Stimulated activated naive CD8-positive, alpha-beta T cell treated with anti-CD3 and anti-CD28 coated beads, Interleukin-15, amount 100 ng/mL, for 72 hours (primary cell): ENCODE measurements around the gene PIP5K1B.

ENCODE experiments used
- ATAC-seq: fragments of 150-1000 bp; cut with Tn5 transposase; 2 replicates; pipeline ENCODE4 v1.10.0; 2021; ENCODE audit warnings: mild to moderate bottlenecking, moderate library complexity
- DNase-seq, 2 donors: peaks; one replicate each; pipeline ENCODE4 v3.0.0; 2021 to 2022
- H3K27ac Mint-ChIP-seq, 2 donors: one replicate each; pipeline ENCODE4 v1.8.0; 2022; ENCODE audit warnings: mild to moderate bottlenecking in 2 of 2, mixed read lengths in 2 of 2, moderate library complexity in 2 of 2
- H3K27me3 Mint-ChIP-seq: one replicate; pipeline ENCODE4 v1.8.0; 2022; ENCODE audit warnings: mixed read lengths
- H3K4me1 Mint-ChIP-seq: one replicate; pipeline ENCODE4 v1.8.0; 2022; ENCODE audit warnings: mild to moderate bottlenecking, mixed read lengths
- H3K4me3 Mint-ChIP-seq, 2 donors: one replicate each; pipeline ENCODE4 v1.8.0; 2022; ENCODE audit warnings: mild to moderate bottlenecking in 2 of 2, mixed read lengths in 2 of 2, moderate library complexity in 1 of 2
- H3K9me3 Mint-ChIP-seq, 2 donors: one replicate each; pipeline ENCODE4 v1.8.0; 2022; ENCODE audit warnings: mixed read lengths in 2 of 2

Gene PIP5K1B

DNA sequence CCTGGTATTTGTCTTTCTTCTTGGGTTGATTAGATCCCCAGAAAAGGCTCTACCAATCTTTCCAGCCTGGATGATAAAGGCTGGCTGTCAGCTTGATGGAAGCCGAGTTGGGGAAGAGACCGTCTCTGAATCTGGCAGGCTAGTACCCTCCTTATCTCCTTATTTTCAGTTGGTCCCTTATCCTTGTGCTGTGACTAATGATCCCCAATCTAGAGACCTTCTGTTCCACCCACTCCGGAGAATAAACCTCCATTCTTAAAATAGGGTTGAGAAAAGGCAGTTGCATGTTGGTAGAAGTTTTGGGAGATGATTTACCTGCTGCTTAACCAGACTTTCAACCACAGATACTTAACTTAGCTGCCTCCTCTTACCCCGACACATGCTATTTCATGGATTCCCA, 256.5 kb downstream of the PIP5K1B start:
- Mint-ChIP-seq H3K27ac (no peak overlapping the region), H3K27me3 (peaks cover 29% of the 10 kb centered on the region), H3K9me3 (peaks cover 0 to 5% of the 10 kb centered on the region in 2 donors), H3K4me1 (no peaks in the 10 kb centered on the region), H3K4me3 (no peak overlapping the region)
- no peak for DNase-seq
- ATAC-seq = no peak

DNA sequence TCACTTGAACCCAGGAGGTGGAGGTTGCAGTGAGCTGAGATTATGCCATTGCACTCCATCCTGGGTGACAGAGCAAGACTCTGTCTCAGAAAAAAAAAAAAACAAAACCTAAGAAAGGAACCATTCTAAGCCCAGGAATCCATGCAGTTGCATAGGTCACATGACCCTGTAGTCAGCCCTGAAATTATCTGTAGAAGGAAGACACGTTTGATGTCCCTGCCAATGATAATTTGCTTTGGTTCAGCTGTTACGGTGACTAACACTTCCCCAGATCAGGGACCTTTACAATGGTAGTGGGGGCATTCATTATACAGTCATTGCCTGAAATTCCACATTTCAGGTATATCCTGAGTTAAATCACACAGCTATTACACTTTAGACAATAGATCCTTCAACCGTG, 258.4 kb downstream of the PIP5K1B start:
- Mint-ChIP-seq H3K27me3 (peaks cover 38% of the 10 kb centered on the region), H3K4me1 (no peaks in the 10 kb centered on the region), H3K4me3 (no peak overlapping the region), H3K27ac (no peak overlapping the region), H3K9me3 (no peaks in the 10 kb centered on the region)
- ATAC-seq (no peak), DNase-seq (no peak)

DNA sequence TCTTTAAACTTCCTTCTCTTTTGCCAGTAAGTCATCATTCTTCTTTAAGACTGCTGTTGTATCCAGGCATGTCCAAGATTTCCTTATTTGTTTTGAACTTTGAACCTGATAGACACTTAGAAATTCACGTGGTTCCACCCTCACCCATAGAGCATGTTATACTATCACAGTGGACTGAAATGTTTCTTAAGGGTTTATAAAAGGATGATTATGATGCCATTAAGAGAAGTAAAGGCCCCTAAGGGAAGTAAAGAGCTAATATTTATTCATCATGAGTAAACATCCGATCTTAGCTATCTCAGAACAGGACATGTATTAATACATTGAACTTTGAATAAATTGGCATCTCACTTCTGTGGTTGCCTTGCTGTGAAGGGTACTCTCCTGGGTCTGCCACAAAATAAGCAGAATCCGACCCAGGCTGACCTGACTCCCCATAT, 259.1 kb downstream of the PIP5K1B start:
- Mint-ChIP-seq H3K4me1 (no peaks in the 10 kb centered on the region), H3K4me3 (no peak overlapping the region), H3K9me3 (no peaks in the 10 kb centered on the region), H3K27me3 (peaks cover 38% of the 10 kb centered on the region), H3K27ac (no peak overlapping the region)
- no peak for DNase-seq
- no peak for ATAC-seq

DNA sequence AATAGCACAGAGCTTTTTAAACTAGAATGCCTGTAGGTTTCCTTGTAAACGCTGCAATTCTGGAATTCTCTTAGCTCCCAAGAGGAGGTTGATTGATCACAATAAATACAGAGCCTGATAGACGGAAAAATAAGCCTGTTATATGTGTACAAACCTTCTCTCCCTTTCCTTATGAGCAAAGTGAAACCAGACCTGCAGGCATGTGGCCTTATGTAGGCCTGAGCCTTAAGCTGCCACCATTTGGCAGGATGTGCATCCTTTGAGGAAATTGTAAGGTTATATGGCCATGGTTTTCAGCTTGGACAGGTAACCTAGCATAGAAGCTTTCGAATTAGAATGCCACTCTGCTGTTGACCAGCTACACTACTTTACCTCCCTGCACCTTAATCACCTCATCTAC, 259.7 kb downstream of the PIP5K1B start:
- Mint-ChIP-seq H3K4me1 (no peaks in the 10 kb centered on the region), H3K27ac (no peak overlapping the region), H3K27me3 (peaks cover 31% of the 10 kb centered on the region), H3K4me3 (no peak overlapping the region), H3K9me3 (no peaks in the 10 kb centered on the region)
- DNase-seq = no peak
- ATAC-seq = no peak

DNA sequence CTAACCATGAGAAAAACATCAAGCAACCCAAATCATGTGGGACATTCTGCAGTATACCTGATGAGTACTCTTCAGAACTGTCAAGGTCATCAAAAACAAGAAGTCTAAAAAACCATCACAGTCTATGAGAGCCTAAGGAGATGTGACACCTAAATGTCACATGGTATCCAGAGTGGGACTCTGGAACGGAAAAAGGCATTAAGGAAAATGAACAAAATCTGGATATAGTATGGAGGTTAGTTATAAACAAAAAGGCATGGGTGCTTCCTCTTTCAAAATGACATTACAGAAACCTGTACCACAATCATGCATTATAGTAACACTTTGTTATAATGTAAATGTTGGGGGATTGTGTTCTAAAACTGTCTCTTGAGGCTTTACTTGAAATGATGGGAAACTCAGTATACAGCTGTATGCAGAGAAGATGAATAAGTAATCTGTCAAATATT, 261.5 kb downstream of the PIP5K1B start:
- Mint-ChIP-seq H3K4me1 (peaks cover 3% of the 10 kb centered on the region), H3K27ac (no peak overlapping the region), H3K27me3 (peaks cover 15% of the 10 kb centered on the region), H3K4me3 (no peak overlapping the region), H3K9me3 (no peaks in the 10 kb centered on the region)
- DNase-seq = no peak
- ATAC-seq = no peak

DNA sequence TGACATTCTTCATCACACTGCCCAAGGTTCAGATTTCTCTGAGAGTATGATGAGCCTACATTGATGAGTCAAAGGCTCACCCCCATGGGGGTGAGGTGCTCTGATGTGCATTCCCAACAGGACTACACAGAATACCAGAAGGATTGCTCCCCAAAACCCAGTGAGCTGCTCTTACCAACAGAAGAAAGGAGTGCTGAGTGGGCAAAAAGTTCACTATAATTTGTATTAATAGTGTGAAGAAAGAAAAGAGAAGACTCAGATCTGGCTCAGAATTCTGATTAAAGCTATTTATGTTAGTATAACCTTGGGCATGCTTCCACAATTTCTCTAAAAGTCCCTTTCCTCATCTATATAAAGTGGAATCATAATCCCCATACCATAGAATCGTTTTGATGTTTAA, 262.8 kb downstream of the PIP5K1B start:
- peaks cover 9% of the 10 kb centered on the region for H3K4me1 Mint-ChIP-seq
- DNase-seq = no peak
- no peak for ATAC-seq
- no peak overlapping the region for H3K4me3 Mint-ChIP-seq
- H3K27ac Mint-ChIP-seq = no peak overlapping the region
- peaks cover 9% of the 10 kb centered on the region for H3K27me3 Mint-ChIP-seq
- no peaks in the 10 kb centered on the region for H3K9me3 Mint-ChIP-seq

DNA sequence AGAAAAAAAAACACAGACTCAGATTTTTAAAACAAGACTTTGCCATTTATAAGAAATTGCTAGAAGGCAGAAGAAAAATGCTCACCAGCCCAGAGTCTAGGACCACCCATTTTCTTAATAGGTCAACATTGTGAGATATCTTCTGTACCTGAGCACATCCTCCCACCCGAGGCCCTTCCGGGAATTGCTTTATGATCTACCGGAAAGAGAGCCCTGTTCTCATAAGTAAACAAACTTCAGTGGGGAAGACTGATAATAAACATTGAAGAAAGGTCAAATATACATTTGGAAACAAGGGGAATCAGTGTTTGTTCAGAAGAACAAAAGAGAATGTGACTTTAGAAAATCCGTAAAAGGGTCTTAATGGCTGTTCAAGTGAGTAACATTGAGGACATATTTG, 264.5 kb downstream of the PIP5K1B start:
- H3K27ac Mint-ChIP-seq = no peak overlapping the region
- no peaks in the 10 kb centered on the region for H3K9me3 Mint-ChIP-seq
- H3K27me3 Mint-ChIP-seq = peaks cover 9% of the 10 kb centered on the region
- ATAC-seq = no peak
- no peak for DNase-seq
- no peak overlapping the region for H3K4me3 Mint-ChIP-seq
- H3K4me1 Mint-ChIP-seq = peaks cover 21% of the 10 kb centered on the region

DNA sequence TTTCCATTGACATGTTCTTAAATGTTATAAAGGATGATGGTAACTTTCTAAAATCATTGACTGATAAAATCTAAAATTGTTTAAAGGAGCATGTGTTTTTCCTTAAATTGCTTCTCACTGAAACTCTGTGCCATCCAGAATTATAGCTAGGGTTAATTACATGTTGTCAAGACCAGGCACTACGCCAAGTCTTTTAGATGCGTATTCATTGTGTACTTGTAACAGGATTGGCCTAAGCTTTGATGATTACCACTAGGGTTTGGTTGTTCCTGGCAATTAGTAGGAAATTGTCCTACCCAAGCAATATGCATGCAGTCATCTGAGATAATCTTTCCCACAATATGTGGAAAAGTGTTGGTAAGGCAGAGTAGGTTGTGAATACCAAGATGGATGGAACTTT, 265.1 kb downstream of the PIP5K1B start:
- no peak for ATAC-seq
- H3K9me3 Mint-ChIP-seq = no peaks in the 10 kb centered on the region
- no peak overlapping the region for H3K27ac Mint-ChIP-seq
- H3K4me1 Mint-ChIP-seq = peaks cover 21% of the 10 kb centered on the region
- H3K27me3 Mint-ChIP-seq = peaks cover 9% of the 10 kb centered on the region
- DNase-seq = no peak
- H3K4me3 Mint-ChIP-seq = no peak overlapping the region

DNA sequence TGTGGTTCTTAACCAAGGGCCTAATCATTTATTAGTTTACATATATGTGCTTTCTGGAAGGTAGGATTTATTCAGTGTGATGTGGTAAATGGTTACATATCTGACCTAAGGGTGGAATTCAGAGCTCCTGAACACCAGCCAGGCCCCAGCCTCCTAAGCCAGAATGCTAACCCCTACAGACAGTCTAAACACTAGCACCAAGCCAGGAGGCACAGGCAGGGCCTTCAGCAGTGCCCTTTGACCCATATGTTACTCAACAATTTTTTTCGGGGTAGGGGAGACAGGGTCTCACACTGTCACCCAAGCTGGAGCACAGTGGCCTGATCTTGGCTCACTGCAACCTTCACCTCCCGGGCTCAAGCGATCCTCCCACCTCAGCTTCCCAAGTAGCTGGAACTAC, 268.6 kb downstream of the PIP5K1B start:
- Mint-ChIP-seq H3K4me1 (peaks cover 21% of the 10 kb centered on the region), H3K27ac (no peak overlapping the region), H3K4me3 (peak overlapping the region in 1 of 2 donors; percentile 29), H3K27me3 (no peaks in the 10 kb centered on the region), H3K9me3 (peaks cover 0 to 4% of the 10 kb centered on the region in 2 donors)
- ATAC-seq (no peak), DNase-seq (no peak)

DNA sequence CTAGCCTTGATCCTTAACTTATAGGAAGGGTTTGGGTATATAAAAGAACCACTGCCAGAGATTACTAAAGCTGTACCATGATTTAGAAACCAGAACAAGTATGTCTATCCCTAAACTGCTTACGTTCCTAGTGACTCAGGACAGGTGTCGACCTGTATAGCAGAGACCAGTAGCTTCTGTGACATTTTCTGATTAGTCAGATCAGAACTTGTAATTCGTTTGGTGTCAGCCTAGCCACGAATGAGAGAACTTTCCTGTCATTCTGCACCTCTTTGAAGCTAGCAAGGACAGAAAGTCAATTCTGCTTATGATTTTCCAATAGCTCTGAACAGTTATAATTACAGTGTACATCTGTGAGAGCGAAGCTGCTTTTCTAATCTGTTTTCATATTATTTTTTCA, 269.4 kb downstream of the PIP5K1B start:
- Mint-ChIP-seq H3K27ac (no peak overlapping the region), H3K4me1 (peaks cover 29% of the 10 kb centered on the region), H3K9me3 (peaks cover 0 to 4% of the 10 kb centered on the region in 2 donors), H3K4me3 (peak overlapping the region in 1 of 2 donors; percentile 28), H3K27me3 (no peaks in the 10 kb centered on the region)
- DNase-seq (peak; percentile 23 to 65), ATAC-seq (peak; percentile 99)

DNA sequence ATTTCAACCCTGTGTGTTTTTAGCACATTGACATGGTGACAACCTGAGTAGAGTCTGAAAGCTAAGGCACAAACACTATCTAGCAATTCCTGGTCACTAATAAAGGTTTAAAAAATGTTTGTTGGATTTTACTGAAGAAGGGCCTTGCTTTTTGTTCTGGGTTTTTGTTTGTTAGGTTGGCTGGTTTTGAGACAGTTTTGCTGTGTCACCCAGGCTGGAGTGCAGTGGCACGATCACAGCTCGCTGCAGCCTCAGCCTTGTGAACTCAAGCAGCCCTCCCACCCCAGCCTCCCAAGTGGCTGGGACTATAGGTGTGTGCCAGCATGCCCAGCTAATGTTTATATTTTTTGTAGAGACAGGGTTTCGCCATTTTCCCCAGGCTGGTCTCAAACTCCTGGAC, 269.9 kb downstream of the PIP5K1B start:
- no peak for ATAC-seq
- peaks cover 0 to 4% of the 10 kb centered on the region in 2 donors for H3K9me3 Mint-ChIP-seq

DNA sequence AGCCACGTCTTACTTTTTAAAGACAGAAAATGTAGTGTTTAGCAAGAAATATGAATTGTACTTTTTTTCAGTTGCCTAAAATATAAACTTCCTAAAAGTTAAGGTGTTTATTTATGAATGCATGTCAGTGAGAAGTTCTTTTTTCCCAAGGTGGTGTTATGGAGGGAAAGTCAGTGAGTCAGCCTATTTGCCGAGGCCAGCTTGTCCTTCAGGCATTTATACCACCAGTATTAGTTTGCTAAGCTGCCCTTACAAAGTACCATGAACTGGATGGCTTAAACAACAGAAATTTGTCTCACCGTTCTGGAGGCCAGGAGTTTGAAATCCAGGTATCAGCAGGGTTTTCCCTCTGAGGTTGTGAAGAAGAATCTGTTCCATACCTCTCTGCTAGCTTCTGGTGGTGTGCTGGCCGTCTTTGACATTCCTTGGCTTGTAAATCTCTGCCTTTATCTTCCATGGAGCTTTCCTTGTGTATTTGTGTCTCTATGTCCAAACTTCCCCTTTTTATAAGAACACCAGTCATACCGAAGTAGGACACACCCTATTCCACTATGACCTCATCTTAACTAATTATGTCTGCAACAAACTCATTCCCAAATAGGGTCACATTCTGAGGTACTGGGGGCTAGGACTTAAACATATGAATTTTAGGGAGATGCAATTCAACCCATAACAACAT, 270.5 kb downstream of the PIP5K1B start:
- H3K4me1 Mint-ChIP-seq = peaks cover 34% of the 10 kb centered on the region
- peaks cover 0 to 4% of the 10 kb centered on the region in 2 donors for H3K9me3 Mint-ChIP-seq
- DNase-seq (no peak), ATAC-seq (no peak)
- H3K27me3 Mint-ChIP-seq = no peaks in the 10 kb centered on the region
- H3K27ac Mint-ChIP-seq = no peak overlapping the region
- no peak overlapping the region for H3K4me3 Mint-ChIP-seq

More for the DNA sequence above, 269.9 kb downstream of the PIP5K1B start:
- Mint-ChIP-seq H3K4me1 (peaks cover 34% of the 10 kb centered on the region), H3K4me3 (no peak overlapping the region), H3K27me3 (no peaks in the 10 kb centered on the region), H3K27ac (peak overlapping the region in 1 of 2 donors; percentile 31)
- no peak for DNase-seq

DNA sequence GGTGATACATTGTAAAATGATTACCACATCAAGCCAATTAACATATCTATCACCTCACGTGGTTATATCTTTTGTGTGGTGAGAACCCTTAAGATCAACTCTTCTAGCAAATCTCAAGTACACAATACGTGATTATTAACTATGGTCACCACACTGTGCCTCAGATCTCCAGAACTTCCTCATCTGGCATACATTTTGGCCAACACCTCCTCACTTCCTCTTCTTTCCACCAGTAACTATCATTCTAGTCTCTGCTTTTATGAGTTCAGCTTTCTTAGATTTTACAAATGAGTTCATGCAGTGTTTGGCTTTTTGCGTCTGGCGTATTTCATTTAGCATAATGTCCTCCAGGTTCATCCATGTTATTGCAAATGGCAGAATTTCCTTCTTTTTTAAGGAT, 273.0 kb downstream of the PIP5K1B start:
- DNase-seq (no peak), ATAC-seq (no peak)
- H3K4me3 Mint-ChIP-seq = no peak overlapping the region
- H3K27ac Mint-ChIP-seq = no peak overlapping the region
- no peaks in the 10 kb centered on the region for H3K27me3 Mint-ChIP-seq
- H3K9me3 Mint-ChIP-seq = peaks cover 0 to 4% of the 10 kb centered on the region in 2 donors
- H3K4me1 Mint-ChIP-seq = peaks cover 34% of the 10 kb centered on the region

DNA sequence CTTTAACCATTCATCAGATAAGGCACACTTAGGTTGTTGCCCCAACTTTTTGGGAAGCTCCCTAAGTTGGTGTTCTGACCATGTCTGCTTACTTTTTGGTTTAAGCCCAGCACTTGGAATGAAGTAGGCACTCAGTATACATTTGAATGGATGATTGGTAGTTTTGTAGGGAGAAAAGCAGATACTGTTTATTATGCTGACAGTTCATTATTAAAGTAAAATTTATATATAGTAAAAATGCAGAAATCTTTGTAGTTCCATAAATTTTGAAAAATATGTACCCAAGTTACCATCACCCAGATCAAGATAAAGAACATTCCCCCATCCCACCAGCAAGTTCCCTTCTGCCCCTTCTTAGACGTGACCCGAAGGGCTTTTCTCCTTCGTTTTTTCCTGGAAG, 273.5 kb downstream of the PIP5K1B start:
- no peak for ATAC-seq
- H3K27ac Mint-ChIP-seq = no peak overlapping the region
- H3K4me1 Mint-ChIP-seq = peaks cover 37% of the 10 kb centered on the region
- DNase-seq = no peak
- H3K27me3 Mint-ChIP-seq = no peaks in the 10 kb centered on the region
- H3K4me3 Mint-ChIP-seq = no peak overlapping the region
- peaks cover 0 to 4% of the 10 kb centered on the region in 2 donors for H3K9me3 Mint-ChIP-seq

DNA sequence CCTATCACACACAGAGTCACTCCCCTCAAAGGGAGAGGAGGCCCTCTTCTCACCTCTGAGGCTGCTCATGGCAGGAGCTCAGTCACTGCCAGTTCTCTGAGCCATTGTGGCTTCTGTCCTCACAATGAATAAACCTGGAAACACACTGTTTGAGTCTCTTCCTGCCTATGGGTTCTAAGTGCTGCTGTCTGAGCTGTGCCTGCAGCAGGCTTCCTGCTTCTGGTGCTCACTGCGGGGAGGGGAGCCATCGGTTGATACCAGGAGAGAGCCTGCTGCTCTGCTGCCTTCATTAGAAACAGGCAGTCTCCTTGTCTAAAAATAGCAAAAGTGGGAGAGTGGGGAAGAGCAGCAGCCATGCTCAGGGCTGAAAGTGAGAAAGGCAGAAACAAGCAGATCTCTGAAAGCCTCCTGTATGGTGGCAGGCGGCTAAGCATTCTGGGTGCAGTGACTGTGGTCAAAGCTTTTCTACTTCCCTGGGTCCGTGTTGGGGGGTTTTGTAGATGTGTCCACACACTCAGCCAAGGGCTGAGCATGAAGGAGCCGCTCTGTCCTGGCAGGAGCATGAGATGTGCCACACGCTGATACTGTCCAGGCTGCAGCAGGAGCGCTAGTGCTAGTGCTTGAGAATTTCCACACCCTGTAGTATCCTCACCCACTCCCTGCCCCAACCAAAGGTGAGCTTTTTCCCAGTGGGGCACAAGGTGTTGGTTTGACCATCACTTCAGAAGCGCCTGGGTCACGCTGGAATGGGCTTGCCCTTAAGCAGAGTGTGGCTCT, 274.7 kb downstream of the PIP5K1B start:
- peak in 1 of 2 donors; percentile 50 for DNase-seq
- no peaks in the 10 kb centered on the region for H3K27me3 Mint-ChIP-seq
- H3K4me3 Mint-ChIP-seq = peak overlapping the region; percentile 8 to 59
- peaks cover 28% of the 10 kb centered on the region for H3K4me1 Mint-ChIP-seq
- H3K9me3 Mint-ChIP-seq = peaks cover 0 to 4% of the 10 kb centered on the region in 2 donors
- peak overlapping the region; percentile 16 to 81 for H3K27ac Mint-ChIP-seq
- peak; percentile 84 for ATAC-seq

DNA sequence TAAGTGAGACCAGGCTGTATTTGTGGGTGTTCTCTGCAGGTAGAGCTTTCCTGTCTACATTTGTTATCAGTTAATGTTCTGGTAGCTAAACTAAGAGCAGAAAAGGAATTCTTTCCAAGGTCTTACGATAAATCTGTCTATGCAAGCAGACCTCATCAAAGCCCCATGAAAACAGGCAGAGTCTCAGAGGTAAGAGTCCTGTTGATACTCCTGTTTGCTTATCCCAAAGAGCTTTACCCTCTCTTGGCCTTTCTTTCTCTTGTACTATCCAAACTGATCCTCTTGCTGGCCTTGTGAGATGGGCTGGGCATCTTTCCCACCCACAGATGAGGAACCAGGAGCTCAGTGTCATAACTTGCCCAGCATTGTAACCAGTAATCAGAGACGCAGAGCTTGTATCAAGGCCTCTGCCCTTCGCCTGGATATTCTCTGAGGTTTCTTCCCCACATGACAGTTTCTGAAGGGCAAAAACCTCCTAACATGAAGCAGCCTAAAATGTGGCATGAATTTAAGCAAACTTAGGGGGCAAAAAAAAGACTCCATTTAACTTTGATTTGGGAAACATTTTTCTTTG, 275.4 kb downstream of the PIP5K1B start:
- Mint-ChIP-seq H3K27me3 (no peaks in the 10 kb centered on the region), H3K27ac (no peak overlapping the region), H3K4me3 (no peak overlapping the region), H3K4me1 (peaks cover 28% of the 10 kb centered on the region), H3K9me3 (peaks cover 0 to 4% of the 10 kb centered on the region in 2 donors)
- DNase-seq (no peak), ATAC-seq (no peak)
